ENCODE measurements around the gene SYT5. TPM values are rescaled to one million over a fixed set of nuclear protein-coding genes. Genes with fewer than 3 reads are reported as not detected.
A peak's percentile ranks its signal among the peaks of the same experiment; 100 is the strongest.
"Not testable (repeated sequence)": the region's sequence is repeated elsewhere in the genome, so short reads cannot be mapped to it uniquely, and the experiment has no call there.

Gene SYT5
- total RNA-seq, 1 donor, result 0.45 TPM

- TF ChIP-seq CTCF (IDR thresholded peaks at IDR 0.05; ENCODE audit: insufficient read depth, low read length), result peak; percentile 36
- DNase-seq (ENCODE audit: low read depth); H3K4me3 ChIP-seq (ENCODE audit: low read depth, low read length): not testable (repeated sequence)
These were observed 22.1 kb upstream of the SYT5 start for GRCh38 chr19:55202199-55202598.

- no peak overlapping the region for H3K4me3 ChIP-seq (ENCODE audit: low read depth, low read length)
- no peak for TF ChIP-seq CTCF (IDR thresholded peaks at IDR 0.05; ENCODE audit: insufficient read depth, low read length)
- no peak for DNase-seq (ENCODE audit: low read depth)
These were observed 19.6 kb upstream of the SYT5 start for GRCh38 chr19:55199620-55200204.

GRCh38 chr19:55198651-55199050, 18.6 kb upstream of the SYT5 start:
- no peak overlapping the region for H3K4me3 ChIP-seq (ENCODE audit: low read depth, low read length)
- no peak for TF ChIP-seq CTCF (IDR thresholded peaks at IDR 0.05; ENCODE audit: insufficient read depth, low read length)
- DNase-seq (ENCODE audit: low read depth), result no peak

- no peak overlapping the region for H3K4me3 ChIP-seq (ENCODE audit: low read depth, low read length)
- DNase-seq (ENCODE audit: low read depth), result no peak
- no peak for TF ChIP-seq CTCF (IDR thresholded peaks at IDR 0.05; ENCODE audit: insufficient read depth, low read length)
These were observed 17.4 kb upstream of the SYT5 start for GRCh38 chr19:55197528-55197927.

- no peak overlapping the region for H3K4me3 ChIP-seq (ENCODE audit: low read depth, low read length)
- no peak for TF ChIP-seq CTCF (IDR thresholded peaks at IDR 0.05; ENCODE audit: insufficient read depth, low read length)
- DNase-seq (ENCODE audit: low read depth), result no peak
These were observed 16.7 kb upstream of the SYT5 start for GRCh38 chr19:55196803-55197202.

- no peak overlapping the region for H3K4me3 ChIP-seq (ENCODE audit: low read depth, low read length)
- TF ChIP-seq CTCF (IDR thresholded peaks at IDR 0.05; ENCODE audit: insufficient read depth, low read length), result no peak
- no peak for DNase-seq (ENCODE audit: low read depth)
These were observed 13.4 kb upstream of the SYT5 start for GRCh38 chr19:55193481-55193880.

GRCh38 chr19:55189403-55189835, 9.3 kb upstream of the SYT5 start:
- no peak for TF ChIP-seq CTCF (IDR thresholded peaks at IDR 0.05; ENCODE audit: insufficient read depth, low read length)
- no peak overlapping the region for H3K4me3 ChIP-seq (ENCODE audit: low read depth, low read length)
- DNase-seq (ENCODE audit: low read depth), result peak; percentile 91
